Adrenal gland (tissue), 5 donors: ENCODE data around the gene PTGS2.

Source experiments
- CTCF ChIP-seq, 6 experiments: fragments of 450-650 bp in 4 of 6; fragments of 200-600 bp in 2 of 6; sonication (generic) in 1 of 6; IDR thresholded peaks; 1 replicate in 5 of 6; 2 replicates in 1 of 6; pipeline versions ENCODE4 v1.5.1 to v1.8.0; 2016 to 2021; ENCODE audit warnings: antibody characterized with exemption in 6 of 6, mild to moderate bottlenecking in 2 of 6, moderate library complexity in 1 of 6
- POLR2A ChIP-seq, 2 donors: fragments of 450-650 bp; IDR thresholded peaks; one replicate each; pipeline ENCODE4 v1.6.1; 2017; ENCODE audit warnings: antibody characterized with exemption in 2 of 2, mild to moderate bottlenecking in 2 of 2, moderate library complexity in 1 of 2
- donor health status: DM: no; HTN: no; CAD: no.

GRCh38 chr1:186659890-186660341, 20.3 kb downstream of the PTGS2 start:
- TF ChIP-seq POLR2A (IDR thresholded peaks at IDR 0.05) = no peak
- TF ChIP-seq CTCF (IDR thresholded peaks at IDR 0.05) = no peak
